GM12872 (cell line): ENCODE measurements around the gene GALNT1.

Experiments
- CTCF ChIP-seq: IDR thresholded peaks from 3 replicates; pipeline ENCODE4 v1.5.1; 2011; ENCODE audit warnings: low read depth, mild to moderate bottlenecking, low read length, moderate library complexity; ENCODE audit not compliant: insufficient read depth

The GALNT1 gene

DNA sequence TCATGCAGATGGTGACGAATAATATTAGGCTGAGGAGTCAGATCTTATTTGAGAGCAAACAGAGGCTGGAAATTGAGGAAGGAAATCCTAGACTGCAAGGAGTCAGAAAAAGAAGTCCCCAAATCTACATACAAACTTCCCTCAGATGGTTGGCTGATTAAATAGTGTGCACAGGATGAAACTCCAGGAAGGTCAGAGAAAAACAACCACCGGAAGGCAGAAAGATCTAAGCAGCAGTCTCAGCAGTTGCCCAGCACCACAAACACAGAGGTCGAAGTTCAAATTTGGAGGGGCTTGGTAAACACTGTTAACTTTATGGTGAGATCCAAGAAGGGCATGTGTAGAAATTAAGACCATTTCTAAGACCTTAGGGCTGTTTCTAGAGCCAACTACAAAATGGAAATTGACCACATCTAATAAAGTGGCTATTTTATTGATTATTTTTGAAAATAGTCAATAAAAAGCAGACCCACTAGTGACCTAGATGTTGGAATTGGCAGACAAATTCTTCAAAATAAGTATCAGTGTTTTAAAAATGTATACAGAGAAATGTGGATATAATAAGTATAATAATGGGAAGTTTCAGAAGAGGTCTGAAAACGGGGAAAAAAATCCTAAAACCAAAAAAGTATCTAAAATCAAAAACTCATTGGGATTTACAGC is 134.8 kb downstream of the GALNT1 start:
- TF ChIP-seq CTCF, result no peak

GRCh38 chr18:35717182-35717581 is 135.6 kb downstream of the GALNT1 start:
- no peak for TF ChIP-seq CTCF

DNA sequence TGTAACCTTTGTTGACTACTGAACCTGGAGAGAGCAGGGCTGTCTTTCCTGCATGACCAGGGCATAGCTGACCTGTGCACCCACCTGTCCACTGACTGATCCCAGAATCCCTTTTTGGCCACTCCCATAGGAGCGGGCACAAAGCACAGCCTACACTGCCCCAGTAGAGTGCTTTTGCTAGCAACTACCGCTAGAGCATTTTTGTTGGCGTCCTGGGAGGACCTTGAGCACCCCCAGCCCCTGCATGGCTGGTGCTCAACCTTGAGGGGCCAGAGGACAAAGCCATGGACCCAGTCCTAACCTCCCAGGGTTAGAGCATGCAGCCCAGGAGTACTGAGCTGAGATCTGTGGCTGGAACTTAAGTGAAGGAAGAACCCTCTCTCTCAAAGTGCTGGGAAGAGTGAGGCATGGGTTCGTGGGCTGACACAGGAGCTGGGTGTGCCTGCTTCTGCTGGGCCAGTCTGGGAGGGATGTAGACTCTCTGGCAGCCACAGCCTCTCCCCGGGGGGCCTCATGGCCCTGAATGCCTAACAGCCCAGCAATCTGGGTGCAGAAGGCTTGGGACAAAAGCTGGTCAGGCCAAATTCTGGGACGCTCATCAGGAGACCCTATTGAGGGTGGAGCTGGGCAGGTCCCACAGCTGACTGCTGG is 140.0 kb downstream of the GALNT1 start:
- TF ChIP-seq CTCF, result no peak

GRCh38 chr18:35728676-35729075 is 147.1 kb downstream of the GALNT1 start:
- no peak for TF ChIP-seq CTCF

- no peak for TF ChIP-seq CTCF
These were observed 148.6 kb downstream of the GALNT1 start for GRCh38 chr18:35729991-35730668.

GRCh38 chr18:35730691-35731370 is 149.3 kb downstream of the GALNT1 start:
- no peak for TF ChIP-seq CTCF

- TF ChIP-seq CTCF, result no peak
These were observed 150.2 kb downstream of the GALNT1 start for GRCh38 chr18:35731701-35732100.
